ENCODE measurements around the gene TARBP1. TPM values are rescaled to one million over a fixed set of nuclear protein-coding genes. Genes with fewer than 3 reads are reported as not detected.
"Not testable (repeated sequence)": the region's sequence is repeated elsewhere in the genome, so short reads cannot be mapped to it uniquely, and the experiment has no call there.

TARBP1 gene
- total RNA-seq, 1 donor from 2014 or later = 30.4 TPM

- no peaks in the 10 kb centered on the region for H3K27me3 Mint-ChIP-seq
- no peak overlapping the region for H3K4me3 Mint-ChIP-seq
- peaks cover under 1% of the 10 kb centered on the region for H3K4me1 Mint-ChIP-seq
- no peak for DNase-seq
- TF ChIP-seq CTCF (IDR thresholded peaks at IDR 0.05) = no peak
- POLR2A ChIA-PET = no interaction called here
- no peak overlapping the region for H3K27ac Mint-ChIP-seq
- ATAC-seq (ENCODE audit: low read depth) = no peak
- intact Hi-C loops (cut with micrococcal nuclease) = no loop called here
- peaks cover 56% of the 10 kb centered on the region for H3K36me3 Mint-ChIP-seq (ENCODE audit: low read depth)
- no peaks in the 10 kb centered on the region for H3K9me3 Mint-ChIP-seq
- CTCF ChIA-PET = no interaction called here
Observed at GRCh38 chr1:234406871-234407270, 72.1 kb downstream of the TARBP1 start.

GRCh38 chr1:234405676-234406075 lies 73.3 kb downstream of the TARBP1 start:
- TF ChIP-seq CTCF (IDR thresholded peaks at IDR 0.05) = no peak
- Mint-ChIP-seq H3K36me3 (ENCODE audit: low read depth) (peaks cover 49% of the 10 kb centered on the region), H3K9me3 (no peaks in the 10 kb centered on the region), H3K4me3 (no peak overlapping the region), H3K27ac (no peak overlapping the region), H3K4me1 (peaks cover 12% of the 10 kb centered on the region), H3K27me3 (no peaks in the 10 kb centered on the region)
- CTCF ChIA-PET = no interaction called here
- intact Hi-C loops (cut with micrococcal nuclease) = no loop called here
- DNase-seq (no peak), ATAC-seq (ENCODE audit: low read depth) (no peak)
- POLR2A ChIA-PET = no interaction called here

GRCh38 chr1:234402939-234403338 lies 76.0 kb downstream of the TARBP1 start:
- Mint-ChIP-seq H3K36me3 (ENCODE audit: low read depth) (peaks cover 27% of the 10 kb centered on the region), H3K27me3 (no peaks in the 10 kb centered on the region), H3K4me1 (peaks cover 33% of the 10 kb centered on the region), H3K4me3 (no peak overlapping the region), H3K27ac (no peak overlapping the region), H3K9me3 (no peaks in the 10 kb centered on the region)
- intact Hi-C loops (cut with micrococcal nuclease) = no loop called here
- DNase-seq (no peak), ATAC-seq (ENCODE audit: low read depth) (no peak)
- TF ChIP-seq CTCF (IDR thresholded peaks at IDR 0.05) = no peak
- ChIA-PET CTCF (no interaction called here), POLR2A (interaction anchor here (0.8 kb wide), 1 partner anchor 422 kb away, joined by 4 read pairs; no protein-coding TSS in a partner anchor)

GRCh38 chr1:234401658-234402057 lies 77.3 kb downstream of the TARBP1 start:
- ChIA-PET POLR2A (no interaction called here), CTCF (no interaction called here)
- H3K27ac Mint-ChIP-seq = peak overlapping the region; percentile 25
- intact Hi-C loops (cut with micrococcal nuclease) = no loop called here
- no peak overlapping the region for H3K4me3 Mint-ChIP-seq
- peaks cover 23% of the 10 kb centered on the region for H3K36me3 Mint-ChIP-seq (ENCODE audit: low read depth)
- no peaks in the 10 kb centered on the region for H3K9me3 Mint-ChIP-seq
- ATAC-seq (ENCODE audit: low read depth) = no peak
- H3K27me3 Mint-ChIP-seq = no peaks in the 10 kb centered on the region
- no peak for DNase-seq
- TF ChIP-seq CTCF (IDR thresholded peaks at IDR 0.05) = no peak
- H3K4me1 Mint-ChIP-seq = peaks cover 36% of the 10 kb centered on the region

GRCh38 chr1:234400773-234401172 lies 78.2 kb downstream of the TARBP1 start:
- ATAC-seq (ENCODE audit: low read depth) = no peak
- ChIA-PET POLR2A (no interaction called here), CTCF (no interaction called here)
- Mint-ChIP-seq H3K36me3 (ENCODE audit: low read depth) (peaks cover 17% of the 10 kb centered on the region), H3K4me1 (peaks cover 37% of the 10 kb centered on the region), H3K27ac (peak overlapping the region; percentile 60), H3K9me3 (no peaks in the 10 kb centered on the region), H3K4me3 (peak overlapping the region; percentile 48), H3K27me3 (no peaks in the 10 kb centered on the region)
- TF ChIP-seq CTCF (IDR thresholded peaks at IDR 0.05) = no peak
- intact Hi-C loops (cut with micrococcal nuclease) = no loop called here
- no peak for DNase-seq

GRCh38 chr1:234399515-234399914 lies 79.5 kb downstream of the TARBP1 start:
- peak overlapping the region; percentile 90 for H3K27ac Mint-ChIP-seq
- intact Hi-C loops (cut with micrococcal nuclease); CTCF ChIA-PET; H3K9me3 Mint-ChIP-seq; H3K27me3 Mint-ChIP-seq; ATAC-seq (ENCODE audit: low read depth); H3K36me3 Mint-ChIP-seq (ENCODE audit: low read depth); DNase-seq: not testable (repeated sequence)
- peak overlapping the region; percentile 85 for H3K4me3 Mint-ChIP-seq
- H3K4me1 Mint-ChIP-seq = peaks cover 37% of the 10 kb centered on the region
- POLR2A ChIA-PET = interaction anchor here (1.1 to 2.1 kb wide), 2 partner anchors 26 to 123 kb away, joined by 3 to 22 read pairs; partner anchors contain the start of gene COA6

All from activated B cell treated with CpG ODN at 0.5 μM for 24 hours (primary cell).